Activated CD8-positive, alpha-beta memory T cell treated with anti-CD3 and anti-CD28 coated beads for 4 hours (primary cell): Measurements from ENCODE around the gene TBC1D5.
"Not testable (repeated sequence)": the region's sequence is repeated elsewhere in the genome, so short reads cannot be mapped to it uniquely, and the experiment has no call there.

Experiments used
- DNase-seq, 2 donors: peaks; one replicate each; pipeline ENCODE4 v3.0.0-alpha.2; 2020; ENCODE audit warnings: low read depth in 2 of 2

Gene TBC1D5

GRCh38 chr3:17411157-17411877 lies 331.1 kb downstream of the TBC1D5 start:
- no peak for DNase-seq

GRCh38 chr3:17407576-17407975 lies 334.9 kb downstream of the TBC1D5 start:
- no peak for DNase-seq

DNA sequence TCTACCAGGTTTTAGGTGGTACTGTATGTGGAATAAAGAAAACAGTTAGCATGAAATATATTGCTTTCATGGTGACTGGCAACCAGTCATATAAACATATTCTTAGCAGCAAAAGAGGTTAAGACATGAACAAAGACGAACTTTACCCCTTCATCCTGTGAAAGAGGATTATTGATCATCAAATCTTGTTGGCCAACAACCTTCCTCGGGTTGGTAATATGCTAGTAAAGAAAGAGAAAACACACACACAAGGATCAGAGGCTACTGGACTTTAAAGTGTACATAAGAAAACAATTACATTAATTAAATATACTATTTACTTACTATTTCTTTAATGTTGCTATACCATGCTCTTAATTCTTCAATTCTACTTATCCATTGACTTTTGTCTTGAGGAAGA lies 337.9 kb downstream of the TBC1D5 start:
- DNase-seq = no peak

DNA sequence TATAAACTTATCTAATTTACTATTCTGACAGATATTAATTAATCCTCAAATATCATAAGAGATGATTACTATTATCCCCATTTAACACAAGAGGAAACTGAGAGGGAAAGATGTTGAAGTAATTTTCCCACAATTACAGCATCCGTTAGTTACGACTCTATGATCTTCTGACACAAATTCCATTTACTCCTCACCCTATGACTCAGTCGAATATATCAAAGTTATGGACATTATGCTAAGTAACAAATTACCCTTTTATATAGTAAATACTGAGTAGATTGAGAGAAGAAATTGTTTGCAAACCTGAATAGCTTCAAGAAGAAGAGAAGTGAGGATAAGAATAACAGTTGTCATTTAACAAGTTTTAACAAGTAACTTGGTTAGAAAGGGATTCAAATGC lies 340.0 kb downstream of the TBC1D5 start:
- no peak for DNase-seq

DNA sequence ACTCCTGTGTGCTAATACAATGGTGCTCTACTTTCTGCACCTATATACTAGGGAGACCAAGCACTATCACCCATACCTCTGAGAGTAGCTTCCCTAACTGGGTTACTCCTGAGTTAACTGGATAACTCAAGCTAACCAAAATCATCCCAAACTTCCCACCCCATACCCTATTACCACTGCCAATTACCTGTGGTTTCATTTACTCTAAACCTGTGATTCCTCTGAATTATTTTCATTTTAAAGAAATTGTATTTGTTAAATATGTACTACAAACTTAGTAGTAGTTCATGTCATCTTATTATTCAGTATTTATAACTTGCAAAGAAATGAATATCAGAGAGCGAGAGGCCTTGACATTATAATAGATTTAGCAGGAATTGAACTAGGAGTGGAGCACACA lies 340.5 kb downstream of the TBC1D5 start:
- no peak for DNase-seq

DNA sequence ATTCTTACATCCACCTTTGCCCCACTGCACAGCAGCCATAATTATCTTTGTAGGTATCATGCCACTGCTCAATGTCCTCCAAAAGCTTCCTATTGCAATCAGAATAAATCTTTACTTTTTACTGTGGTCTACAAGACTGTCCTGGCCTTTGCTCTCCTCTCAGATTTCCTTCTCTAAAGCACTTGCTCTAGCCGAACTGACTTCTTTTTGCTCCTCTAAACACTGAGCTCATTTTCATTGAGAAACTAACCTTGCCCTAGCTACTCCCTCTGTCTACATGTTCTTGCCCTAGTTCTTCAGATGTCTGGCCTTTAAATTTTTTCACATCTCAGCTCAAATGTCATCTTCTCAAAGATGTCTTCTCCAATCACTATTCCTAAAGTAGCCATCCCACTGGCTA lies 342.8 kb downstream of the TBC1D5 start:
- DNase-seq = no peak

GRCh38 chr3:17398959-17399551 lies 343.4 kb downstream of the TBC1D5 start:
- DNase-seq = no peak

GRCh38 chr3:17396036-17396435 lies 346.4 kb downstream of the TBC1D5 start:
- DNase-seq = no peak

GRCh38 chr3:17394541-17395155 lies 347.8 kb downstream of the TBC1D5 start:
- DNase-seq = no peak

- DNase-seq = not testable (repeated sequence)
These were observed 349.9 kb downstream of the TBC1D5 start for GRCh38 chr3:17392516-17392915.

GRCh38 chr3:17390785-17391184 lies 351.6 kb downstream of the TBC1D5 start:
- no peak for DNase-seq

- no peak for DNase-seq
These were observed 355.3 kb downstream of the TBC1D5 start for GRCh38 chr3:17387108-17387507.

GRCh38 chr3:17386432-17386831 lies 356.0 kb downstream of the TBC1D5 start:
- no peak for DNase-seq

DNA sequence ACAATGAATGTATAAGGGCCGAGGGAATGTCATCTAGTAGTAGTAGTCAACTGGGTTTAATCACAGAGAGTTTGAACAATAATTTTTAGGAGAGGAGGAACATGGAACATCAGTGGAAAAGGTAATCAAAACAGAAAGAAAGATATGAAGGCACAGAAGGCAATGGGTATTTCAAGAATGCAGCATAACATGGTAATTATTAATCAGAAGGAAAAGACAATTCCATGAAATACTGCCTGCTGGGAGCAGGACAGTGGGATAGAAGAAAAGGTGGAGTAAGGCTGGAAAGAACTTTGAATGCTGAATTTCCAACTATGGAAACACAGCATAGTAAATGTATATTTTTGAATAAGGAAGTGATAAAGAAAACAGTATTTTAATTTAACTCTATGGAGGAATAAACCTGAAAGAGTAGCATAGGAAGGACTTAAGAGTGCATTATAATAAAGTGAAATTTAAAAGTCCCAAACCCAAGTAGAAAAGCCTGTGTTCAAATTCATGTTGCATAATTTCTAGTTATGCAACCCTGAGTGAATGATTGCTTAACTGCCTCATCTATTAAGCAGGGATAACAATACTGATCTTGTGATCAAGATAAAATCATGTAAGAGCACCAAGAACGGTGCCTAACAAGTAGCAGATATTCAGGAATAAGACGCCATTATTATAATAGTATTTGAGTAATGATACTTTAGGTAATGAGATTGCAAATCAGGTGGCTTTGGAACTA lies 357.7 kb downstream of the TBC1D5 start:
- no peak for DNase-seq

GRCh38 chr3:17373304-17373703 lies 369.1 kb downstream of the TBC1D5 start:
- no peak for DNase-seq

GRCh38 chr3:17372362-17373210 lies 369.8 kb downstream of the TBC1D5 start:
- no peak for DNase-seq

DNA sequence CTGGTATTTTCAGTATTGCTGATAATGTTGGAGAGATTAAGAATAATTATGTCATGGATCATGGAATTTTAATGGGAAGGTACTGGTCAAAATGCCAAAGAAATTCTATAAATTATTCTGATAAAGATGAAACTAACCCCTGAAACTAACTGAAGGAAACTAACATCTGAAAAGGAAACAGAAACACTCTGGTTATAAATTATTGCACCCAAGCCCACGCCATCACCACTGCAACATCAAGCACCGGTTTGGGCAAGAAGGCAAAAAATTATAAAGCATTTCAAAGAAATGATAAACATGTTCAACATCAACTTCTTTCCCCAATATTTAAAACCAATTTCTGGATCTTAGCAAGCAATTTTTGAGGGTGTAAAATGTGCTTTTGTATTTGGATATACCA lies 372.5 kb downstream of the TBC1D5 start:
- DNase-seq = no peak

GRCh38 chr3:17367171-17367570 lies 375.3 kb downstream of the TBC1D5 start:
- DNase-seq = no peak

DNA sequence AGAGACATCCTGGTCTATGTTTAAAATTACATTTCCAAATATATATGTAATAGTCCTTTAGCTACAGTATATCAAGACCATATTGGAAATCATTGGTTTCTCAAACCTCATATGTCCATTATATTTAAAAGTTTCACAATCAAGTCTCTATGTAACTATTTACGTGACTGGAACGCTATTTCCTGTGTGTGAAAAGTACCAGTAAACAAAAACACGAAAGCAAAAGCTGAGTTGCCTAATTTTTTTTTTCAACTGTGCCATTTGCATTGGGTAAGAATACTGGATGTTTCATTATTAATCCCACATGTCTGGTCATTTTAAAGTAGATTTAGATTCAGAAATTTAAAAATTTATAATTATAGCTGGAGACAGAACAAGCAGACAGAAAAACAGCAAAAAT lies 381.4 kb downstream of the TBC1D5 start:
- no peak for DNase-seq

GRCh38 chr3:17359911-17360310 lies 382.5 kb downstream of the TBC1D5 start:
- DNase-seq = no peak

- DNase-seq = no peak
These were observed 385.3 kb downstream of the TBC1D5 start for GRCh38 chr3:17357035-17357710.
